OCI-LY1 (cell line): ENCODE results near the gene CALHM4.

Experiments
- CTCF ChIP-seq: fragments of 200-600 bp; sonication (generic), shearing (Covaris generic); IDR thresholded peaks from 2 replicates; pipeline ENCODE4 v1.5.1; 2017; ENCODE audit warnings: mild to moderate bottlenecking, antibody characterized with exemption, low read length, moderate library complexity, mixed read lengths
- EZH2 ChIP-seq: fragments of 200-600 bp; sonication (generic), shearing (Covaris generic); IDR thresholded peaks from 2 replicates; pipeline ENCODE4 v1.8.0; 2017; ENCODE audit warnings: borderline replicate concordance, mixed run types, mild to moderate bottlenecking, antibody characterized with exemption, low read length, moderate library complexity, mixed read lengths

- TF ChIP-seq CTCF (no peak), EZH2 (no peak)
These were observed 43.3 kb downstream of the CALHM4 start for GRCh38 chr6:116596815-116597214.
